Activated CD4-positive, alpha-beta T cell treated with anti-CD3 and anti-CD28 coated beads, Interleukin-2, Interleukin-6, amounts not matched to agents 100 ng/mL and 50 ng/mL, durations not matched to agents 16 hours and 8 hours (primary cell): ENCODE data around the gene PAX5.

Experiments
- DNase-seq: peaks from one replicate; pipeline ENCODE4 v3.0.0-alpha.2; 2020

The PAX5 gene

DNA sequence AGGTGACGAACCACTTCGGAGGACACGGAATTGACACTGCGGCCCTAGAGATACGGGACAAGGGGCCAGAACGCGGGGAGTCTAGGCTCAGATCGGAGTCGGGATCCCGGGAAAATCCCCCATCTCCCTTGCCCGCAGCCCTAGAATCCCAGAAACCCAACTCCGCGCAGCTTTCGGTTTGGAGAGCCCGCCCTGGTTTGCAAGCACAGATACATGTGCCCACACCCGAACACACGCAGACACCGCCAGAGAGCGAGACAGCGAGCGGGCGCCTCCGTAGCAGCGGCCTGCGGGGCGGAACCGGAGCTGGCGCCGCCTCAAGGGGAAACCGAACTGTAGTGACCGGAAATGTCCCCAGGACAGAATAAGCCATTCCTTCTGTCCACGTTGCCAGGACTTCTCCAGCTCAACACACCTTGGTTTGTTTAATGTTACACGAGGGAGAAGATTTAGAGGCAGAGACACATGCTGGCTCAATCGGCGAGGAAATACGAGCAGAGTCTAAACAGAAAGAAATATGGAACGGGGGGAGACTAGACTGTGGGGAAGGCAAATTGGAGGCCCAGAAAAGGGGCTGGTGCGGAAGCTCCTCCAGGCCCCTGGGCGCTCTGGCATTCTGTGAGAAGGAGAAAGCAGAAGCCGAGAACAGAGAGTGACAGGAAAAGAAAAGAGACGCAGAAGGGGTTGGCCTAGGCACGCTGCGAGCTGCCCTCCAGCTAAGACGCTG, 2.9 kb upstream of the PAX5 start:
- peak; percentile 40 for DNase-seq

DNA sequence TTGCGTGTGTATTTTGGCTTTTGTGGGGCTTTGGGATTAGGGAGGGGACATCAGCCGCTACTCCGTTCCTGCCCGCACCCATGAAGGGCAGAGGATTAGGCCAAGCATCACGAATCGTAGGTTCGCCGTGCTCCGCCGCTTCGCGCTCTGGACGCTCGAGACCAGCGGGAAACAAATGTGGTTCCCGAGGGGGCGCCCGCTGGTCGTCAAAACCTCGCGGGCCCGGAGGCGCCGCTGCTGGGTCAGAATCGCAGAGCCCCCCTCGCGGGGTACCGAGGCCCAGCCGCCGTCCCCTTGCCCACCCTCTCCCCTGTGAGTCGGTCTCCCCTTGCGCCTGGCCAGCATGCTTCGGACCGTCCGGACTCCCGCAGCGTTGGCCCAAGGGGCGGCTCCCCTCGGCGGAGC, 2.3 kb upstream of the PAX5 start:
- no peak for DNase-seq

DNA sequence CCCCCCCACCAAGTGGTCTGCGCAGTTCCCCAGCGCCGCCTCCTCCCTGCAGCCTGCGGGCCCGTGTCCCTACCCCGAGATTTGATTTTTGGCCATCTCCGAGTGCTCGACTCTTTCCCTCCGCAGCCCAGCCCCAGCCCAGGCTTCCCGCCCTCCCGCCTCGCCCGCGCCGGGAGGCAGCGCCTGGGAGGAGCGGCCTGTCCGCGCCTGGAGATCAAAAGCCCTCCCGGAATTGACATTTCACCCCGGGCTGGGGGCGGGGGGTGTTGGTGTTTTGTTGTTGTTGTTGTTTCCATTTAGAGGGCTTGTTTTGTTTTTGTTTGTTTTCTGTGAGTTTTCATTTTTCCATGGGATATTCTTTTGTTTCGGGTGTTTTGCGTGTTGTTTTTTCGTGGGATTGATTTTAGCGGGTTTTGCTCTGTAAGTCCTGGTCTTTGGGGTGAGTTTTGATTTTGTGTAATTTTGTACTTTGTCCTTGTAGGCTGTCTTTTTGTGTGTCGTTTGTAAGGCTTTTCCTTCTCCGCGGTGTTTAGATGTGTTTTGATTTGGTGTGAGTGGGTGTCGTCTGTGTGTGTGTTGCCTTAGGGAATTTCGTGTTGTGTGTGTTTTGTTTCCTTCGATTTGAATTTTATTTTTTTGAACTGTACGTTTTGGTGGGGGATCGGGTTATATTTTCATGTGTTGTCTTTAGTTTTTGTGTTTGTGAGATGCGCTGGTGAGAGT, 1.7 kb upstream of the PAX5 start:
- no peak for DNase-seq

DNA sequence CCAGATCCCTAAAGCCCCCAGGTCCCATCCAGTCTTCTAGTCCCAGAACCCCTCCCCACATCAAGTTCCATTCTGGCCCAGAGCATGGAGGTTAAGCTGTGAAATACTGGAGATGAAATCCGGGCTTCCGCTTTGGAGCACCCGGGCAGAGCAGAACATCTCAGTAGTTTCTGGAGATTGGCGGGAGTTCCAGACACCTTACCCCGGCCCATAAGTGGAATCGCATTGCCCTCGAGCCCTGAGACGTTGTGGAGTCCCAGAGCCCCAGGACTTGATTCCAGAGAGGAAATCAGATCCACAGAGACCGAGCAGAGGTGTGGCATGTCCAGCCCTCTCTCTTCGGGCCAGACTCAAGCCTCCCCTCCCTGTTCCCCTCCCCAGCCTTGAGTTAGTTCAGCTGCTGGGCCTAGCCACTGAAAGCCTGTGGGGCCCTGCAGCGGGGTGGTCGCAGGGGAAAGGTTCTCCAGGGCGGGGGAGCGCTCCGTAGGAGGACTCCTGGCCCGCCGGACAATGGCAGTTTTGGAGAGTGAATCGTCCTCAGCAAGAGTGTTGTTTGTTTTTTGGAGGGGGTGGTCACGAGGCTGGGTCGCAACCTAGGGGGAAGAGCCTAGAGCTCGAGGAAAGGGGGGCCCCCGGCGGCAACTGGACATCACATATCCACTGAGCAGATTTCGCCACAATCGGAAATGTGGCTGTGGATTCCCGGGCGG, 1.0 kb upstream of the PAX5 start:
- DNase-seq = no peak

DNA sequence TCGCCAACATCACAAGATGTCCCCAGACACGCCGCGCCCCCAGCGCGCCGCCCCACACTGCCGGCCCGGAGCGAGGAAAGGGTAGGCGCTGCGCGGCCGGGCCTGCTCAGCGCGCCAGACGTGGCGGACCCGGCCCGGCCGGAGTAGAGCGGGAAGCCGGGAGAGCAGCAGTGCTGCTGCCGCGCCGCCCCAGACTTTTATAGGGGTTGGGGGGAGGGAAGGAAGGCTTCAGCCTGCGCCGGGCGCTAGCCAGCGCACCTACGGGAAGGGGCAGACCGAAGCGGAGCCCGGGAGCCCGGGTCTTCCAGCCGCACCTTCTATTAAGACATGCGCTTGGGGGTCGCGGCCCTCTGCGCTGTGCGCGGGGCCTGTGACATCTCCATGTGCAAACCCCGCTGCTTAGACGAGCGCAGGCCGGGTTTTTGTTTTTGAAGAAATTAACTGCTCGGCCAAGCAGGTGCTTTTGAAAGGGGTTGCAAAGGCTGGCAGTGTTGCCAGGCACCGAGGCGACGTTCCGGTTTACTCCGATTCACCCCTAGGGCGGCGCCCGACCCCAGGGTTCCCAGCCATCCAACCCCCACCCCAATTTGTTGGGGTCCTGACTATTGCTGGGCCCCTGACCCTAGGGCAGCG, 353 bp upstream of the PAX5 start:
- peak; percentile 58 for DNase-seq

- DNase-seq = no peak
Observed at GRCh38 chr9:37033141-37033540, 927 bp downstream of the PAX5 start.

DNA sequence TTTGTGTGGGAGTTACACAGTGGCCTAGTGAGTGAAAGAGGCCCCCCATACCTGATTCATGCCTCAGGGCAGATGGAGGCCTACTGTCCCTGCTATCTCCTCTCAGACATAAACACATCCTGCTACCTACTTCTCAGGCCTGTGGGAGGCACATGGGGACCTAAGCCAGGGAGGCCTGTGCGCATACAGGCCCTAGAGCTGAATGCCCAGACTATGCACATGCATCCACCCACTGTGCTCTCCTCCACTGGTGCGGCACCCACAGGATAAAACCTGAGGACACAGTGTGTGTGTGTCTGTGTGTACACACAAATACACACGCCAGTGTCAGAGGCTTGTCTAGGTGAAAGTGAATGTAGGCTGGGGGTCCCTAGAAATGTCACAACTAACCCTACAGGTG, 1.4 kb downstream of the PAX5 start:
- DNase-seq = no peak

DNA sequence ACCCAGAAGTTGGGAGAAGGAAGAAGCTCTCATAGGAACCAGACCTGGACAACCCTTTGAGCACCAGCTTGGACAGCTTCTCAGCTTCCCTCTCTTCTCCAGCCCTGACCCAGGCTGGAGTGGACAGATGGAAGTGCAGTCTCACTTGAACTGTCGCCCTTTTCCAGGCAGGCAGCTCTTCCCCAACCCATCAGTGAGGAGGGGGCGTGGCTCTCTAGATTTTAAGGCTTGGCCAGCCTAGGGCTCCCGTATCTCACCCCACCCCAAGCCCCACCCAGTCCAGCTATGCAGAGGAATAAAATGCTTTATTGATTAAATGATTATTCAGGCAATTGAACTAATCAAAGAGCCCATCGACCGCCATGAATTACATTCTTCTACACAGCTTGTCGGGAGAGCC, 2.2 kb downstream of the PAX5 start:
- no peak for DNase-seq

DNA sequence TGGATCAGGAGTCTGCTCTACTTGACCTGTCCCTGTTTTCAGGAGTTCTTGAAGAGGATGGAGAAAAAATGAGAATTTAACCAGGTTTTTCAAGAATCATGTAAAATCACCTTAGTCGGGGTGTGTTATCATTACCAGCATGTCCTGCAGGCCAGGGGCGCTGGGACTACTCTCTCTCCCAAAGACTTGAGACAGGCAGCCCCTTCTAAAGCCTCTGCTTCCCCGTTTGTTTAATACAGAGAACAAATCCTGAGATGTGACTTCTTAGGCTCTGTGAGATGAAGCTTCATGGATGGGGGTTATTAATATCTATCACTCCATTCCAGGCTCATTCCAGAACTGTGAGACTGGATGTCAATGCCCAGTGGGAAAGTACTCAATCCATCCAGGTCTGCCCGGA, 3.0 kb downstream of the PAX5 start:
- DNase-seq = no peak

- no peak for DNase-seq
Observed at GRCh38 chr9:37030611-37030939, 3.5 kb downstream of the PAX5 start.

GRCh38 chr9:37029776-37030610, 4.1 kb downstream of the PAX5 start:
- no peak for DNase-seq

GRCh38 chr9:37029304-37029775, 4.7 kb downstream of the PAX5 start:
- no peak for DNase-seq

- DNase-seq = no peak
Observed at GRCh38 chr9:37028420-37029031, 5.5 kb downstream of the PAX5 start.

GRCh38 chr9:37027582-37028419, 6.3 kb downstream of the PAX5 start:
- peak; percentile 95 for DNase-seq

DNA sequence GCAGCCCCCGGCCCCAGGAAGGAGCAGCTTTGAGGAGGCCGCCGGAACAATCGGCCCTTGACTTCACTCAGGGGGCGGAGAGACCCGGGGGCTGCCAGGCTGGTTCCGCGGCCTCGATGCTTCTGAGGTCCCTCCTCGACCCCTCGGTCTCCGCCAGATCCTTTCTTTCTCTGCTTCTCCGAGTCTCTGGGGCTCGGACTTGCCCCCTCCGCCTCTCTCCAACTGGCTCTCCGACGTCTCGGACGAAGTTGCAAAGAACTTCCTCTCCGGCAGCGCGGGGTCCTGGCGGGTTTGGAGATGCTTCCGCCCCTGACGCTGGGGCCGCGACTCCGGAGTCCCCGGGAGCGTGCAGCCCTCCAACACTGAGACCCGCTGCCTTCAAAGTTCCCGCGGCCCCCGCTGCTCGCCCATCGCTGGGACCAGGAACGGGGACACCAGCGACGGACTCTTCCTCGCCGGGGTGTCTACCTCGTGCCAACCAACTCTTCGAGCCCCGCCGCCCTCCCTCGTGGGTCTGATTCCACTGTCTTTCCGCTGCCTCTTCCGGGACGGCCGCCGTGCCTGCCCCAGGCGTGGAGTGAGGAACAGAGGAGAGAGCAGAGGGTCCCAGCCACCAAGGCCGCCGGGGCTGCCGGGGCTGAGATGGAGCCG, 7.0 kb downstream of the PAX5 start:
- DNase-seq = no peak

- no peak for DNase-seq
Observed at GRCh38 chr9:37026113-37026930, 7.7 kb downstream of the PAX5 start.

DNA sequence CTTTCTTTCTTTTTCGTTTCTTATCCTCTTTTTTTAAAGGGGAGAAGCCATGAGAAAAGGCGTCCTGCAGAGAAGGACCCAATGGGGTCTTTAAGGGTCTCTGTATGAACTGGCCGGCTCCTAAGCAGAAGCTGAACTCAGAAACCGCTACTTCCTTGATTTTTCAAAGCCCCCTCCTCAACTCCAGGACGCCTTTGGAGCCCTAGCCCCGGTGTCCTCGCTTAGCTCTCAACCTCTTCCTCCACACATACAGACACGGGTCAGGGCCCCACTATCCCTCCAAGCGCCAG, 8.3 kb downstream of the PAX5 start:
- DNase-seq = no peak

- DNase-seq = no peak
Observed at GRCh38 chr9:37025071-37025822, 8.8 kb downstream of the PAX5 start.

- no peak for DNase-seq
Observed at GRCh38 chr9:37017546-37017945, 16.5 kb downstream of the PAX5 start.
